DOHH2 (cell line): ENCODE data around the gene ZNF609.
"Not testable (repeated sequence)": the region's sequence is repeated elsewhere in the genome, so short reads cannot be mapped to it uniquely, and the experiment has no call there.

ENCODE experiments used
- H3F3A ChIP-seq: fragments of 200-600 bp; sonication (generic), shearing (Covaris generic); 2 replicates; pipeline ENCODE4 v1.6.0; 2016; ENCODE audit warnings: antibody characterized with exemption, mild to moderate bottlenecking; ENCODE audit not compliant: control insufficient read depth, insufficient read depth
- H3K27ac ChIP-seq: fragments of 200-600 bp; sonication (generic); 2 replicates; pipeline ENCODE4 v1.5.1; 2014; ENCODE audit warnings: low read depth, mild to moderate bottlenecking, low read length, moderate library complexity
- H3K27me3 ChIP-seq: fragments of 200-600 bp; sonication (generic); 2 replicates; pipeline ENCODE4 v1.6.1; 2014; ENCODE audit warnings: mild to moderate bottlenecking, low read length, mixed read lengths; ENCODE audit not compliant: control insufficient read depth
- H3K36me3 ChIP-seq: fragments of 200-600 bp; sonication (generic); 2 replicates; pipeline ENCODE4 v1.6.1; 2014; ENCODE audit warnings: mild to moderate bottlenecking, low read length, moderate library complexity, mixed read lengths; ENCODE audit not compliant: control insufficient read depth
- H3K4me1 ChIP-seq: fragments of 200-600 bp; sonication (generic); 2 replicates; pipeline ENCODE4 v1.6.1; 2014; ENCODE audit warnings: mild to moderate bottlenecking, low read length, mixed read lengths; ENCODE audit not compliant: control insufficient read depth
- H3K4me2 ChIP-seq: fragments of 200-600 bp; sonication (generic); 2 replicates; pipeline ENCODE4 v1.6.0; 2014; ENCODE audit warnings: mild to moderate bottlenecking, low read length, moderate library complexity
- H3K4me3 ChIP-seq: fragments of 200-600 bp; sonication (generic); 2 replicates; pipeline ENCODE4 v1.5.1; 2014; ENCODE audit warnings: mild to moderate bottlenecking, low read length, mixed read lengths
- H3K79me2 ChIP-seq: fragments of 200-600 bp; sonication (generic); 2 replicates; pipeline ENCODE4 v1.6.1; 2014; ENCODE audit warnings: mild to moderate bottlenecking, low read length, mixed read lengths; ENCODE audit not compliant: control insufficient read depth
- H3K9me2 ChIP-seq: fragments of 200-600 bp; sonication (generic); replicated peaks from 2 replicates; pipeline ENCODE4 v1.6.1; 2014; ENCODE audit warnings: mild to moderate bottlenecking, low read length, mixed read lengths; ENCODE audit not compliant: control insufficient read depth
- H3K9me3 ChIP-seq: fragments of 200-600 bp; sonication (generic); 2 replicates; pipeline ENCODE4 v1.6.1; 2014; ENCODE audit warnings: antibody characterized with exemption, low read length, mixed read lengths; ENCODE audit not compliant: control insufficient read depth, insufficient read depth
- H4K20me1 ChIP-seq: fragments of 200-600 bp; sonication (generic); 2 replicates; pipeline ENCODE4 v1.6.0; 2014; ENCODE audit warnings: low read depth, mild to moderate bottlenecking, antibody characterized with exemption, low read length, moderate library complexity; ENCODE audit not compliant: control insufficient read depth, insufficient read depth
- EZH2phosphoT487 ChIP-seq: fragments of 200-600 bp; sonication (generic); IDR thresholded peaks from 2 replicates; pipeline ENCODE4 v1.6.1; 2017; ENCODE audit warnings: borderline replicate concordance, mild to moderate bottlenecking, antibody characterized with exemption, low read length, moderate library complexity, mixed read lengths
- TF ChIP-seq, protein P1 (sequence below): fragments of 200-600 bp; sonication (generic); IDR thresholded peaks from one replicate; pipeline ENCODE4 v1.5.1; 2014; ENCODE audit warnings: antibody characterized with exemption, mild to moderate bottlenecking, low read depth, low read length; ENCODE audit not compliant: poor library complexity, severe bottlenecking

The ZNF609 gene

DNA sequence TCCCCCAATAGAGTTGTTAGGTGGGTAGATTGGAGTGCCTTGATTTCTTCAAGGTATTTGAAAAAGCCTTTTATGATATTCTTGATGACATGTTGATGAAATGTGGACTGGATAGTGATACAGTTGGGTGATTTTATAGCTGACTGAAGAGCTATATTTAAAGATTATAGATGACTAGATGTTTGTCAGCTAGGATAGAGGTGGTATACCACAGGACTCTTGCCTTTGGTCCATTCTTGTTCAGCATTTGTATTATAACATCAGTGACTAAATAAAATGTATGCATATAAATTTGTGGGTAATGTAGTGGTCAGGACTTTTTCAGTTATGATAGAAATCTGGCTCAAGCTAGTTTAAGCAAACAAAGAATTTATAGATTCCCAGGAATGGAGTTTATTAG is 143.9 kb downstream of the ZNF609 start:
- Histone ChIP-seq H3K79me2 (peaks cover 47% of the 10 kb centered on the region), H3K36me3 (no peaks in the 10 kb centered on the region), H4K20me1 (no peaks in the 10 kb centered on the region), H3F3A (0 out of 2 replicates have a peak, but pooled peaks cover 5% of the 10 kb centered on the region), H3K4me1 (peaks cover 38% of the 10 kb centered on the region), H3K4me3 (no peak overlapping the region), H3K9me2 (no peaks in the 10 kb centered on the region), H3K27me3 (no peaks in the 10 kb centered on the region), H3K27ac (no peak overlapping the region), H3K9me3 (no peaks in the 10 kb centered on the region), H3K4me2 (no peak overlapping the region)
- TF ChIP-seq, protein P1, sequence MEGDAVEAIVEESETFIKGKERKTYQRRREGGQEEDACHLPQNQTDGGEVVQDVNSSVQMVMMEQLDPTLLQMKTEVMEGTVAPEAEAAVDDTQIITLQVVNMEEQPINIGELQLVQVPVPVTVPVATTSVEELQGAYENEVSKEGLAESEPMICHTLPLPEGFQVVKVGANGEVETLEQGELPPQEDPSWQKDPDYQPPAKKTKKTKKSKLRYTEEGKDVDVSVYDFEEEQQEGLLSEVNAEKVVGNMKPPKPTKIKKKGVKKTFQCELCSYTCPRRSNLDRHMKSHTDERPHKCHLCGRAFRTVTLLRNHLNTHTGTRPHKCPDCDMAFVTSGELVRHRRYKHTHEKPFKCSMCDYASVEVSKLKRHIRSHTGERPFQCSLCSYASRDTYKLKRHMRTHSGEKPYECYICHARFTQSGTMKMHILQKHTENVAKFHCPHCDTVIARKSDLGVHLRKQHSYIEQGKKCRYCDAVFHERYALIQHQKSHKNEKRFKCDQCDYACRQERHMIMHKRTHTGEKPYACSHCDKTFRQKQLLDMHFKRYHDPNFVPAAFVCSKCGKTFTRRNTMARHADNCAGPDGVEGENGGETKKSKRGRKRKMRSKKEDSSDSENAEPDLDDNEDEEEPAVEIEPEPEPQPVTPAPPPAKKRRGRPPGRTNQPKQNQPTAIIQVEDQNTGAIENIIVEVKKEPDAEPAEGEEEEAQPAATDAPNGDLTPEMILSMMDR, result no peak
- no peak for TF ChIP-seq EZH2phosphoT487

DNA sequence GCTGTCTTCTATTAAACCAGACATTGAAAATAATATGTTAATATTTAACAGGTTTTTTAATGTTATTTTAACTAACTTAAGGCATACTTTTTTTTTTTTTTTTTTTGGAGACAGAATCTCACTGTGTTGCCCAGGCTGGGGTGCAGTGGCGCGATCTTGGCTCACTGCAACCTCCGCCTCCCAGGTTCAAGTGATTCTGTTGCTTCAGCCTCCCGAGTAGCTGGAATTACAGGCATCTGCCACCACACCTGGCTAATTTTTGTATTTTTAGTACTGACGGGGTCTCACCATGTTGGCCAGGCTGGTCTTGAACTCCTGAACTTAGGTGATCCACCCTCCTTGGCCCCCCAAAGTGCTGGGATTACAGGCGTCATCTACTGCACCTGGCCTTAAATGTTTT is 147.0 kb downstream of the ZNF609 start:
- H3F3A ChIP-seq, H3K36me3 ChIP-seq, H3K4me3 ChIP-seq, H4K20me1 ChIP-seq, H3K4me1 ChIP-seq, H3K27ac ChIP-seq, H3K27me3 ChIP-seq, H3K9me2 ChIP-seq, H3K9me3 ChIP-seq, H3K4me2 ChIP-seq: not testable (repeated sequence)
- peaks cover 39% of the 10 kb centered on the region for H3K79me2 ChIP-seq

DNA sequence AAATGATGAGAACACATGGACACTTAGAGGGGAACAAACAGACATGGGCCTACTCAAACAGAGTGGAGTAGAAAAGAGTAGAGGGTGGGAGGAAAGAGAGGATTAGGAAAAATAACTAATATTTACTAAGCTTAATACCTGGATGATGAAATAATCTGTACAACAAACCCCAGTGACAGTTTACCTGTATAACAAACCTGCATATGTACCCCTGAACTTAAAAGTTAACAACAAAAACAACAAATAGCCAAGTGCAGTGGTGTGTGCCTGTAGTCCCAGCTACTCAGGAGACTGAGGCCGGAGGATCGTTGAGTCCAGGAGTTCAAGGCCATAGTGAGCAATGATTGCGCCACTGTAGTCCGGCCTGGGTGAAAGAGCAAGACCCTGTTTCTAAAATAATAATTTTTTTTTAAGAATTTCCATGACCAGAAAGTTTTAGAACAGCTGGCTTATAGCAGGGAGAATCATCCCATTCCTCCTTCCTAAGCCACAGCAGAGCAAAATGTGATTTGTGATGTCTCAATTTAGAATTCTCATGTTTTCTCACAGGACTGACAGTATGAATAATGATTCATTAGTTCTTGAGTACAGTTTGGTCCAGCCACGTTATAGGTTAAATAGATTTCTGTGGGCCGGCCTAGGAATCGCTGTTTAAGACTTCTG is 150.0 kb downstream of the ZNF609 start:
- no peak for TF ChIP-seq EZH2phosphoT487
- TF ChIP-seq, protein P1, result no peak
- no peaks in the 10 kb centered on the region for H3K27me3 ChIP-seq
- H3K79me2 ChIP-seq, result peaks cover 25% of the 10 kb centered on the region
- no peaks in the 10 kb centered on the region for H3K4me1 ChIP-seq
- H3K27ac ChIP-seq, result no peak overlapping the region
- H3K9me2 ChIP-seq, result no peaks in the 10 kb centered on the region
- no peaks in the 10 kb centered on the region; the same call in 1 of the 2 replicates for H3F3A ChIP-seq
- no peaks in the 10 kb centered on the region for H3K9me3 ChIP-seq
- no peaks in the 10 kb centered on the region for H3K36me3 ChIP-seq
- no peak overlapping the region for H3K4me3 ChIP-seq
- H4K20me1 ChIP-seq, result no peaks in the 10 kb centered on the region
- H3K4me2 ChIP-seq, result no peak overlapping the region

DNA sequence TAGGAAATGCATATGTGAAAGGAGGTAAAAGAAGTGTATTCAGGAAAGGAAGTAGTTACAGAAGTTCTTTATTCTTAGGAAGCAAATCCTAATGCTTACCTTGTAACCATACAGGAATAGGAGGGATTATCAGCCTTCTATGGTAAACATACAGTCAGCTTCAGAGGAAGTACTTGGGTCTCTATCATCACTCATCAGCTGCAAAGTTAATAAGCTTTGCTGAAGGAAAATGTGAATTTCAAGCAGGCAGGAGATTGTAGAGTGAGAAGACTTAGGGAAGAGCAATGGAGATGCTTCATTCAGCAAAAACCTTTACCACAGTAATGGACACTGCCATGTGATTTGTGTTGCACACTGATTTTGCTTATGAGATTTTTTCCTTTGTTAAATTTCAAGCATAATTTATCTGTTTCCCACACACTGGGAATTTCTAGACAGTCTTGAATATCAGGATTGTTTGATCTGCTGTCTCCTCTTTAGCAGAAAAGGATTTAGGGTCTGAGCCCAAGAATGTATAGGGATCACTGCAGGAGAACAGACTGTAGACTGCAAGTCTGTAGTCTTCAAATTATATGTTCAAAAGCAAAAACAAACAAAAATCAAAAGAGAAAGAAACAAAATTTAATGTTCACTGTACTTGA is 150.8 kb downstream of the ZNF609 start:
- Histone ChIP-seq H3F3A (no peaks in the 10 kb centered on the region; the same call in 1 of the 2 replicates), H4K20me1 (no peaks in the 10 kb centered on the region), H3K27ac (no peak overlapping the region), H3K36me3 (no peaks in the 10 kb centered on the region), H3K4me1 (no peaks in the 10 kb centered on the region), H3K9me3 (no peaks in the 10 kb centered on the region), H3K79me2 (peaks cover 23% of the 10 kb centered on the region), H3K27me3 (no peaks in the 10 kb centered on the region), H3K9me2 (no peaks in the 10 kb centered on the region), H3K4me2 (no peak overlapping the region), H3K4me3 (no peak overlapping the region)
- TF ChIP-seq, protein P1, result no peak
- TF ChIP-seq EZH2phosphoT487, result no peak
